ENCODE results near the gene SPRY2. TPM values are rescaled to one million over a fixed set of nuclear protein-coding genes. Genes with fewer than 3 reads are reported as not detected.

SPRY2 gene
- polyA plus RNA-seq, 2 of the 4 experiments (the other 2 are of a cell fraction), result 5.9 to 23.1 TPM

- CTCF ChIA-PET, result interaction anchor here (0.6 to 4.1 kb wide), 25 partner anchors 12 to 712 kb away, joined by 3 to 45 read pairs (median 4); no protein-coding TSS in a partner anchor
- WGBS (ENCODE audit: missing lambda C conversion rate), result 10% methylated on average over 23 of the region's 61 CpGs
Observed at GRCh38 chr13:80342471-80343371, 1.8 kb upstream of the SPRY2 start.

More at GRCh38 chr13:80342471-80343371, 1.8 kb upstream of the SPRY2 start:
- POLR2A ChIA-PET, result interaction anchor here (0.6 to 2.2 kb wide), 3 partner anchors 210 to 406 kb away, joined by 3 to 15 read pairs (median 4); no protein-coding TSS in a partner anchor
- ATAC-seq (peak; percentile 44 to 75), DNase-seq (ENCODE audit: low read depth in 1 of 2, low spot score in 1 of 2) (peak in 1 of 2 experiments; percentile 72), FAIRE-seq (no peak)
- Histone ChIP-seq H3K9me3 (no peaks in the 10 kb centered on the region), H3K4me2 (peak overlapping the region; percentile 84), H3K4me3 (peak overlapping the region; percentile 84), H3K4me1 (0 out of 3 replicates have a peak, but pooled peaks cover 3% of the 10 kb centered on the region), H3K27ac (peak overlapping the region; percentile 94 to 97)
- TF ChIP-seq NPAS2 (CRISPR knock-in tag; IDR thresholded peaks at IDR 0.05; ENCODE audit: borderline replicate concordance) (no peak), ESRRA (IDR thresholded peaks at IDR 0.05; ENCODE audit: borderline replicate concordance, low read length) (no peak), RAD21 (conservative IDR thresholded peaks at IDR 0.05 in 1 of 2, IDR thresholded peaks at IDR 0.05 in 1 of 2) (peak; percentile 60 to 81), MAZ (IDR thresholded peaks at IDR 0.05; ENCODE audit: borderline replicate concordance, low read depth, low read length) (no peak), MAFK (IDR thresholded peaks at IDR 0.05; ENCODE audit: partially characterized antibody) (no peak), FOXS1 (CRISPR knock-in tag; IDR thresholded peaks at IDR 0.05) (no peak), ATOH8 (CRISPR knock-in tag; IDR thresholded peaks at IDR 0.05; ENCODE audit: low read depth) (no peak), SREBF2 (IDR thresholded peaks at IDR 0.05) (no peak), POLR2AphosphoS2 (conservative IDR thresholded peaks at IDR 0.05; ENCODE audit: low read length) (no peak), EHMT2 (IDR thresholded peaks at IDR 0.05; ENCODE audit: low read depth) (no peak), BCL3 (IDR thresholded peaks at IDR 0.05) (no peak), NFE2L2 (conservative IDR thresholded peaks at IDR 0.05; ENCODE audit: low read length) (no peak), ZC3H11A (IDR thresholded peaks at IDR 0.05) (no peak), CBX8 (IDR thresholded peaks at IDR 0.05) (no peak), EHF (CRISPR knock-in tag; IDR thresholded peaks at IDR 0.05) (no peak), MAX (IDR thresholded peaks at IDR 0.05) (peak; percentile 77), ZNF302 (CRISPR knock-in tag; IDR thresholded peaks at IDR 0.05) (no peak), MYC (IDR thresholded peaks at IDR 0.05; ENCODE audit: borderline replicate concordance, low read length) (no peak), JUN (IDR thresholded peaks at IDR 0.05) (0 out of 5 replicates have a peak, but pooled peaks of 1 of the 2 experiments have one; percentile 30), ZSCAN20 (CRISPR knock-in tag; IDR thresholded peaks at IDR 0.05) (no peak), BHLHE40 (IDR thresholded peaks at IDR 0.05; ENCODE audit: low read depth, low read length) (no peak), HOXA7 (CRISPR knock-in tag; IDR thresholded peaks at IDR 0.05) (no peak), FOSB (CRISPR knock-in tag; IDR thresholded peaks at IDR 0.05) (no peak), SMC3 (IDR thresholded peaks at IDR 0.05) (peak; percentile 86)
- TF ChIP-seq, protein P1, sequence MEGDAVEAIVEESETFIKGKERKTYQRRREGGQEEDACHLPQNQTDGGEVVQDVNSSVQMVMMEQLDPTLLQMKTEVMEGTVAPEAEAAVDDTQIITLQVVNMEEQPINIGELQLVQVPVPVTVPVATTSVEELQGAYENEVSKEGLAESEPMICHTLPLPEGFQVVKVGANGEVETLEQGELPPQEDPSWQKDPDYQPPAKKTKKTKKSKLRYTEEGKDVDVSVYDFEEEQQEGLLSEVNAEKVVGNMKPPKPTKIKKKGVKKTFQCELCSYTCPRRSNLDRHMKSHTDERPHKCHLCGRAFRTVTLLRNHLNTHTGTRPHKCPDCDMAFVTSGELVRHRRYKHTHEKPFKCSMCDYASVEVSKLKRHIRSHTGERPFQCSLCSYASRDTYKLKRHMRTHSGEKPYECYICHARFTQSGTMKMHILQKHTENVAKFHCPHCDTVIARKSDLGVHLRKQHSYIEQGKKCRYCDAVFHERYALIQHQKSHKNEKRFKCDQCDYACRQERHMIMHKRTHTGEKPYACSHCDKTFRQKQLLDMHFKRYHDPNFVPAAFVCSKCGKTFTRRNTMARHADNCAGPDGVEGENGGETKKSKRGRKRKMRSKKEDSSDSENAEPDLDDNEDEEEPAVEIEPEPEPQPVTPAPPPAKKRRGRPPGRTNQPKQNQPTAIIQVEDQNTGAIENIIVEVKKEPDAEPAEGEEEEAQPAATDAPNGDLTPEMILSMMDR (IDR thresholded peaks at IDR 0.05), result peak; percentile 84
- TF ChIP-seq, protein P2, sequence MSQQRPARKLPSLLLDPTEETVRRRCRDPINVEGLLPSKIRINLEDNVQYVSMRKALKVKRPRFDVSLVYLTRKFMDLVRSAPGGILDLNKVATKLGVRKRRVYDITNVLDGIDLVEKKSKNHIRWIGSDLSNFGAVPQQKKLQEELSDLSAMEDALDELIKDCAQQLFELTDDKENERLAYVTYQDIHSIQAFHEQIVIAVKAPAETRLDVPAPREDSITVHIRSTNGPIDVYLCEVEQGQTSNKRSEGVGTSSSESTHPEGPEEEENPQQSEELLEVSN (IDR thresholded peaks at IDR 0.05; ENCODE audit: borderline replicate concordance, low read depth), result peak; percentile 77

Data from A549 (cell line).